DOHH2 (cell line): Measurements from ENCODE around the gene STAP2.

Experiments
- H3F3A ChIP-seq: fragments of 200-600 bp; sonication (generic), shearing (Covaris generic); 2 replicates; pipeline ENCODE4 v1.6.0; 2016; ENCODE audit warnings: antibody characterized with exemption, mild to moderate bottlenecking; ENCODE audit not compliant: control insufficient read depth, insufficient read depth
- H3K27ac ChIP-seq: fragments of 200-600 bp; sonication (generic); 2 replicates; pipeline ENCODE4 v1.5.1; 2014; ENCODE audit warnings: low read depth, mild to moderate bottlenecking, low read length, moderate library complexity
- H3K27me3 ChIP-seq: fragments of 200-600 bp; sonication (generic); 2 replicates; pipeline ENCODE4 v1.6.1; 2014; ENCODE audit warnings: mild to moderate bottlenecking, low read length, mixed read lengths; ENCODE audit not compliant: control insufficient read depth
- H3K36me3 ChIP-seq: fragments of 200-600 bp; sonication (generic); 2 replicates; pipeline ENCODE4 v1.6.1; 2014; ENCODE audit warnings: mild to moderate bottlenecking, low read length, moderate library complexity, mixed read lengths; ENCODE audit not compliant: control insufficient read depth
- H3K4me1 ChIP-seq: fragments of 200-600 bp; sonication (generic); 2 replicates; pipeline ENCODE4 v1.6.1; 2014; ENCODE audit warnings: mild to moderate bottlenecking, low read length, mixed read lengths; ENCODE audit not compliant: control insufficient read depth
- H3K4me2 ChIP-seq: fragments of 200-600 bp; sonication (generic); 2 replicates; pipeline ENCODE4 v1.6.0; 2014; ENCODE audit warnings: mild to moderate bottlenecking, low read length, moderate library complexity
- H3K4me3 ChIP-seq: fragments of 200-600 bp; sonication (generic); 2 replicates; pipeline ENCODE4 v1.5.1; 2014; ENCODE audit warnings: mild to moderate bottlenecking, low read length, mixed read lengths
- H3K79me2 ChIP-seq: fragments of 200-600 bp; sonication (generic); 2 replicates; pipeline ENCODE4 v1.6.1; 2014; ENCODE audit warnings: mild to moderate bottlenecking, low read length, mixed read lengths; ENCODE audit not compliant: control insufficient read depth
- H3K9me2 ChIP-seq: fragments of 200-600 bp; sonication (generic); replicated peaks from 2 replicates; pipeline ENCODE4 v1.6.1; 2014; ENCODE audit warnings: mild to moderate bottlenecking, low read length, mixed read lengths; ENCODE audit not compliant: control insufficient read depth
- H3K9me3 ChIP-seq: fragments of 200-600 bp; sonication (generic); 2 replicates; pipeline ENCODE4 v1.6.1; 2014; ENCODE audit warnings: antibody characterized with exemption, low read length, mixed read lengths; ENCODE audit not compliant: control insufficient read depth, insufficient read depth
- H4K20me1 ChIP-seq: fragments of 200-600 bp; sonication (generic); 2 replicates; pipeline ENCODE4 v1.6.0; 2014; ENCODE audit warnings: low read depth, mild to moderate bottlenecking, antibody characterized with exemption, low read length, moderate library complexity; ENCODE audit not compliant: control insufficient read depth, insufficient read depth
- CTCF ChIP-seq: fragments of 200-600 bp; sonication (generic); IDR thresholded peaks from one replicate; pipeline ENCODE4 v1.5.1; 2014; ENCODE audit warnings: antibody characterized with exemption, mild to moderate bottlenecking, low read depth, low read length; ENCODE audit not compliant: poor library complexity, severe bottlenecking
- EZH2phosphoT487 ChIP-seq: fragments of 200-600 bp; sonication (generic); IDR thresholded peaks from 2 replicates; pipeline ENCODE4 v1.6.1; 2017; ENCODE audit warnings: borderline replicate concordance, mild to moderate bottlenecking, antibody characterized with exemption, low read length, moderate library complexity, mixed read lengths

Gene STAP2

GRCh38 chr19:4323692-4324091 lies 14.9 kb downstream of the STAP2 start:
- Histone ChIP-seq H3K9me3 (peaks cover 14% of the 10 kb centered on the region; the same call in 1 of the 2 replicates), H3F3A (no peaks in the 10 kb centered on the region), H3K36me3 (no peaks in the 10 kb centered on the region), H3K4me2 (no peak overlapping the region), H3K4me3 (no peak overlapping the region), H4K20me1 (no peaks in the 10 kb centered on the region), H3K27ac (no peak overlapping the region), H3K79me2 (no peaks in the 10 kb centered on the region), H3K27me3 (no peaks in the 10 kb centered on the region), H3K4me1 (no peaks in the 10 kb centered on the region), H3K9me2 (no peaks in the 10 kb centered on the region)
- TF ChIP-seq CTCF (no peak), EZH2phosphoT487 (no peak)

GRCh38 chr19:4322942-4323665 lies 15.5 kb downstream of the STAP2 start:
- no peaks in the 10 kb centered on the region for H4K20me1 ChIP-seq
- no peak overlapping the region for H3K4me2 ChIP-seq
- no peaks in the 10 kb centered on the region for H3K9me2 ChIP-seq
- no peaks in the 10 kb centered on the region for H3K36me3 ChIP-seq
- H3K4me3 ChIP-seq: no peak overlapping the region
- no peaks in the 10 kb centered on the region for H3F3A ChIP-seq
- no peaks in the 10 kb centered on the region for H3K79me2 ChIP-seq
- no peaks in the 10 kb centered on the region for H3K27me3 ChIP-seq
- peaks cover 14% of the 10 kb centered on the region; the same call in 1 of the 2 replicates for H3K9me3 ChIP-seq
- no peak overlapping the region for H3K27ac ChIP-seq
- TF ChIP-seq EZH2phosphoT487 (no peak), CTCF (no peak)
- no peaks in the 10 kb centered on the region for H3K4me1 ChIP-seq

GRCh38 chr19:4320419-4320818 lies 18.2 kb downstream of the STAP2 start:
- Histone ChIP-seq H3K27me3 (no peaks in the 10 kb centered on the region), H3K4me3 (no peak overlapping the region), H3K4me1 (no peaks in the 10 kb centered on the region), H3K4me2 (no peak overlapping the region), H3F3A (no peaks in the 10 kb centered on the region), H3K27ac (no peak overlapping the region), H3K9me2 (no peaks in the 10 kb centered on the region), H3K79me2 (no peaks in the 10 kb centered on the region), H3K9me3 (peaks cover 14% of the 10 kb centered on the region; the same call in 1 of the 2 replicates), H3K36me3 (no peaks in the 10 kb centered on the region), H4K20me1 (no peaks in the 10 kb centered on the region)
- TF ChIP-seq EZH2phosphoT487 (no peak), CTCF (no peak)
